Omental fat pad (tissue), 4 donors: ENCODE data around the gene OR14I1. TPM values are rescaled to one million over a fixed set of nuclear protein-coding genes. Genes with fewer than 3 reads are reported as not detected.

ENCODE experiments used
- ATAC-seq: fragments of 150-250 bp; one replicate; pipeline ENCODE4 v1.9.1; 2016; ENCODE audit warnings: mild to moderate bottlenecking, moderate library complexity; ENCODE audit not compliant: low FRiP score
- DNase-seq: peaks from one replicate; pipeline ENCODE4 v3.0.0-alpha.2; 2019; ENCODE audit warnings: low spot score
- total RNA-seq, 4 donors: library from RNA; depleted of rRNA; stranded (reverse); fragments of >200 nt; gene quantifications; one replicate each; pipeline ENCODE4 v1.1.0, GENCODE V29; 2016
- TF ChIP-seq, protein P1 (sequence below), 3 donors: fragments of 450-650 bp; IDR thresholded peaks; one replicate each; pipeline ENCODE4 v1.5.1; 2016 to 2017; ENCODE audit warnings: antibody characterized with exemption in 3 of 3, mild to moderate bottlenecking in 3 of 3, moderate library complexity in 2 of 3

Gene OR14I1
- total RNA-seq: not detected

DNA sequence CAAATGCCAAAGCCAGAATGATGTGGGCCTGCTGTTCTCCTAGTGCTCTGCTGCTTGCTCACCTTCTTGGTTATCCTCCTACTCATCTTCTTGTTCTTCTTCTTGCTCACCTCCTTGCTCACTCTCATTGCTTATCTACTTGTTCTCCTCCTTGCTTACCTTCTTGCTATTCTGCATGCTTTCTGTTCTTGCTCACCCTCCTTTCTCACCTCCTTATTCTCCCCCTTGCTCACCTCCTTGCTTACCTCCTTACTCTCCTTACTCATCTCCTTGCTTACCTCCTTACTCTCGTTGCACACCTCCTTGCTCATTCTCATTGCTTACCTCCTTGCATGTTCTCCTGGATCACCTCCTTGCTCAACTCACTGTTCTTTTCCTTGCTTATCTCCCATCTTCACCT is at the start of gene OR14I1:
TSS of gene OR14I1 (minus strand) at position 53 of the 400 bp plus-strand sequence.
- ATAC-seq (no peak), DNase-seq (no peak)
- TF ChIP-seq, protein P1, sequence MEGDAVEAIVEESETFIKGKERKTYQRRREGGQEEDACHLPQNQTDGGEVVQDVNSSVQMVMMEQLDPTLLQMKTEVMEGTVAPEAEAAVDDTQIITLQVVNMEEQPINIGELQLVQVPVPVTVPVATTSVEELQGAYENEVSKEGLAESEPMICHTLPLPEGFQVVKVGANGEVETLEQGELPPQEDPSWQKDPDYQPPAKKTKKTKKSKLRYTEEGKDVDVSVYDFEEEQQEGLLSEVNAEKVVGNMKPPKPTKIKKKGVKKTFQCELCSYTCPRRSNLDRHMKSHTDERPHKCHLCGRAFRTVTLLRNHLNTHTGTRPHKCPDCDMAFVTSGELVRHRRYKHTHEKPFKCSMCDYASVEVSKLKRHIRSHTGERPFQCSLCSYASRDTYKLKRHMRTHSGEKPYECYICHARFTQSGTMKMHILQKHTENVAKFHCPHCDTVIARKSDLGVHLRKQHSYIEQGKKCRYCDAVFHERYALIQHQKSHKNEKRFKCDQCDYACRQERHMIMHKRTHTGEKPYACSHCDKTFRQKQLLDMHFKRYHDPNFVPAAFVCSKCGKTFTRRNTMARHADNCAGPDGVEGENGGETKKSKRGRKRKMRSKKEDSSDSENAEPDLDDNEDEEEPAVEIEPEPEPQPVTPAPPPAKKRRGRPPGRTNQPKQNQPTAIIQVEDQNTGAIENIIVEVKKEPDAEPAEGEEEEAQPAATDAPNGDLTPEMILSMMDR (IDR thresholded peaks at IDR 0.05): no peak

DNA sequence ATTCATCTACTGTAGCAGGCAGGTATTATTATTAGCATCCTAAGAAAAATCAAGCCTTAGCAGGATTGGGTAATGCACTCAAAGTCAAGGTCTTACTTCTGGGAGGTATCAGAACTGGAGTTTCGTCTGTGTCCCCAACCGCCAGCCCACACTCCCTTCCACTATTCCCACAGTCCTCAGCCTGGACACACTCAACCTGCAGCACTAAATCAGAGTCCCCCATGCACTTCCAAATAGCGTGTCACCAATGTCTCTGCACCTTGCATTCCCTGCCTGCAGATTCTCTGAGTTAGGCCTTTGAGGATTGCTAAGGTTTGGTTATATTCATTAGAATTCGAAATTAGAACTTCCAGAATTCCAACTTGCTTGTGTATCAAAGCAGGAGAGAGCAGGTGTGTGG is 49.1 kb upstream of the OR14I1 start:
- no peak for DNase-seq
- ATAC-seq: no peak
- TF ChIP-seq, protein P1 (IDR thresholded peaks at IDR 0.05): no peak

DNA sequence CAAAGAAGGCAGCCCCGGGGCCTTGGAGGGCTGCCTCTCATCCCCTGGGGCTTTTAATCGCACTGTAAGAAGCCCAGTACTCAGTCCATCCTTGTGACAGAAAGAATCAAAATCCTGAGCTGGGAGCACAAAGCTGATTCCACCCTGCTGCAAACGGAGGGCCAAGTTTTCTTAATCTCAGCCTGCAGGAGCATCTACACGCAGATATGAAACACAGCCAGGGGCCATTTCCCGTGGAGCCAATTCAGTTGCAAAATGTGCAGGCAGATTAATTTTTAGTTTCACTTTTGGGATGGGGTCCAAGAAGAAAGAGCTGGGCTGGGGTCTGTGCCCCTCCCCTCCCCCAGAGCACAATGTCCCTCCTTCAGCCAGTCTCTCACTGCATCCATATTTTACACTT is 48.6 kb upstream of the OR14I1 start:
- no peak for ATAC-seq

DNA sequence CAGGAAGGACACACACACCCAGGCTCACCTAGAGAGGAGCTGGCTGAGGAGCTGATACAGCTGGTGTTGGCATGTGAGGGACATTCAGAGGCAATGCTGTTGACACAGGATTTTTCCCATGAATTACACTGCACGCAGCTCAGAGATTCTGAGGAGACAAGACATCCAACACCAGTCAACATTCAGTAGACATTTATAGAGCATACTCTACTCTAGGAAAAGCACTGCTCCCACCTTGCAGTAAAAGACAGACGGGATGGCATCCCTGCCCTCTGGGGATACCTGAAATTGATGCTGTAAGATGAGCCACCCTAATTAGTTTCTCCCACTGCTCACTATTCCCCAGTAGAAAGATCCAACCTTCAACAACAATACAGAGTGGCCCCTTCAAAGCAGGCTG is 47.9 kb upstream of the OR14I1 start:
- DNase-seq: no peak
- no peak for ATAC-seq

More for the DNA sequence above, 48.6 kb upstream of the OR14I1 start:
- TF ChIP-seq, protein P1 (IDR thresholded peaks at IDR 0.05): no peak
- no peak for DNase-seq

DNA sequence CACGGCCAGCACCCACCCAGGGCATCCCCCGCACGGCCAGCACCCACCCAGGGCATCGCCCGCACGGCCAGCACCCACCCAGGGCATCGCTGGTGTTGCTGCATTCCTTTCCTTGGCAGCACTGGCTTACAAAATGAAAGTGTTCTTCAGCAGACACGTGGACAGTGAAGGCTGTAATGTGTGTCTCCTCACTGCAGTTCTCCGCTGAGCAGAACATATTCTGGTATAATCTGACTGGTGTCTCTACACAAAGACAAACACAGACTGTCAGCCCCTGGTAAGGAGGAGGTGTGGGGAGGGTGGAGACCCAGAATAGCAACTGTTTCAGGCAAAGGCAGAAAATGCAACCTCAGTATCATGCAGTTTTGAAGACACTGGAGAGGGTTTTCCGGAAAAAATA is 45.6 kb upstream of the OR14I1 start:
- TF ChIP-seq, protein P1 (IDR thresholded peaks at IDR 0.05): no peak
- ATAC-seq: no peak
- DNase-seq: no peak

More for the DNA sequence above, 47.9 kb upstream of the OR14I1 start:
- TF ChIP-seq, protein P1 (IDR thresholded peaks at IDR 0.05): no peak

DNA sequence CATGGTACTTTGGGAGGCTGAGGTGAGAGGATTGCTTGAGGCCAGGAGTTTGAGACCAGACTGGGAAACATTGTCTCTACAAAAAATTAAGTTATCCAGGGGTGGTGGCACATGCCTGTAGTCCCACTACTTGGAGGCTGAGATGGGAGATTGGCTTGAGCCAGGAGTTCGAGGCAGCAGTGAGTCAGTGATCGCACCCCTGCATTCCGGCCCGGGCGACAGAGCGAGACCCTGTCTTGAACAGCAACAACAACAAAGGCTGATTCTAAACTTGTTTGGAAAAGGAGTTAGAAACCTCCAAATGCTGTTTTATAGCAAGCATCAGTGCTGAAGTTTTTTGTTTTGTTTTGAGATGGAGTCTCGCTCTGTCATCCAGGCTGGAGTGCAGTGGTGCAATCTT is 38.3 kb upstream of the OR14I1 start:
- no peak for DNase-seq
- TF ChIP-seq, protein P1 (IDR thresholded peaks at IDR 0.05): no peak
- ATAC-seq: no peak

DNA sequence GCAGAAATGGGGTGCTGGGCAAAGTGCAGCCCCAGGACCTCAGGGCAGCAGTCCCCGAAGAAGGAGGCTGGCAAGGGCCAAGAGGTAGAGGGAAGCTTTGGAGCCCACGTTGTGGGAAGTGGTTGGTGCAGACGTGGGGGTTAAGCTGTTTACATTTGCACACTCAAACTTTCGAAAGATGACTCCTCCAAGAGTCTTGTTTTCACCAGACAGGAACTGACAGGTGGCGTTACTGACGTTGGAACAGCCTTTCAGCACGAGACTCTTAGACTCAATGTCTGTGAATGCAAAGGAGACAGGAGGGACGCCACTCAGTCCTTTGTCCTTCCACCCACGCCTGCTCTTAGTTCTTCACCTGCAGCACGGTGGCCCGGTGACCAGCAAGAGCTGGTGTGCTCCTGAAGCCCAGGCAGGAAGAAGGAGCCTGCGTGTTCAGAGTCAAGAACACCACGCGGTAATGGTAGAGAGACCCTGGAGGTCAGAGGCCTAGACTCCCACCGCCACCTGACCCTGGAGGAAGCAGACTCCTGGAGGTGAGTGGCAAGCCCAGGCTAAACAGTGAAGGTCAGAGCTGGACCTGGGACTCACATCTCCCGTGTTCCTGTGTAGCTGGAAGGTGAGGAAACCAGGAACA is 37.1 kb upstream of the OR14I1 start:
- TF ChIP-seq, protein P1 (IDR thresholded peaks at IDR 0.05): no peak
- DNase-seq (no peak), ATAC-seq (no peak)
